Stimulated activated naive CD8-positive, alpha-beta T cell treated with anti-CD3 and anti-CD28 coated beads, Interleukin-15, Interleukin-2, amounts not matched to agents 100 ng/mL and 50 ng/mL, for 24 hours (primary cell): Measurements from ENCODE around the gene ICOSLG.
"Not testable (repeated sequence)": the region's sequence is repeated elsewhere in the genome, so short reads cannot be mapped to it uniquely, and the experiment has no call there.

Source experiments
- H3K27ac Mint-ChIP-seq: one replicate; pipeline ENCODE4 v1.8.0; 2021; ENCODE audit warnings: mild to moderate bottlenecking, mixed read lengths
- H3K27me3 Mint-ChIP-seq: one replicate; pipeline ENCODE4 v1.8.0; 2021; ENCODE audit warnings: mixed read lengths
- H3K36me3 Mint-ChIP-seq: one replicate; pipeline ENCODE4 v1.8.0; 2021; ENCODE audit warnings: low read depth, mixed read lengths
- H3K4me1 Mint-ChIP-seq: one replicate; pipeline ENCODE4 v1.8.0; 2021; ENCODE audit warnings: low read depth, mixed read lengths
- H3K4me3 Mint-ChIP-seq: one replicate; pipeline ENCODE4 v1.8.0; 2021; ENCODE audit warnings: mild to moderate bottlenecking, mixed read lengths
- H3K9me3 Mint-ChIP-seq: one replicate; pipeline ENCODE4 v1.8.0; 2021; ENCODE audit warnings: mixed read lengths

The ICOSLG gene

GRCh38 chr21:44184862-44185261 lies 55.9 kb downstream of the ICOSLG start:
- H3K27me3 Mint-ChIP-seq, H3K9me3 Mint-ChIP-seq, H3K27ac Mint-ChIP-seq, H3K36me3 Mint-ChIP-seq, H3K4me1 Mint-ChIP-seq, H3K4me3 Mint-ChIP-seq: not testable (repeated sequence)

- H3K4me3 Mint-ChIP-seq, H3K4me1 Mint-ChIP-seq, H3K27me3 Mint-ChIP-seq, H3K9me3 Mint-ChIP-seq, H3K27ac Mint-ChIP-seq, H3K36me3 Mint-ChIP-seq: not testable (repeated sequence)
These were observed 58.5 kb downstream of the ICOSLG start for GRCh38 chr21:44182202-44182601.

DNA sequence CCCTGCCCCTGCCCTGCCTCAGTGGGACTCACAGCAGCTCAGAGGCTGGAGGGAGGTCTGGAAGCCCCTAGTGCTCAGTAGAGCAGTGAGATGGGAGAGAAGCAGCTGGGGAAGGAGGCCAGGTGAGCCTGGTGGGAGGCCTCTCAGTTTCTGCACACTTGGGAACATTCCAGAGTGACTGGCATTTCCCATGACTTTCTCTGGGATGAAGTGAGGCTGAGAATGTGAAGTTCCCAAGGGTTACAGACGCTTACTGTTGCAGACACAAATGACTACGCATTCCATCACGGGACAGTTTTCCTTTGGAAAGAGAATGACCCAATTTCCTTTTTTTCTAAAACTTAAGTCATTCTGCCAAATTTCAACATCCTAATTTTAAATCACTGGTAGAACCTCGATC lies 59.2 kb downstream of the ICOSLG start:
- H3K4me1 Mint-ChIP-seq, H3K9me3 Mint-ChIP-seq, H3K4me3 Mint-ChIP-seq, H3K36me3 Mint-ChIP-seq, H3K27ac Mint-ChIP-seq, H3K27me3 Mint-ChIP-seq: not testable (repeated sequence)

GRCh38 chr21:44176127-44176526 lies 64.6 kb downstream of the ICOSLG start:
- not testable (repeated sequence) for H3K27me3 Mint-ChIP-seq, H3K9me3 Mint-ChIP-seq

DNA sequence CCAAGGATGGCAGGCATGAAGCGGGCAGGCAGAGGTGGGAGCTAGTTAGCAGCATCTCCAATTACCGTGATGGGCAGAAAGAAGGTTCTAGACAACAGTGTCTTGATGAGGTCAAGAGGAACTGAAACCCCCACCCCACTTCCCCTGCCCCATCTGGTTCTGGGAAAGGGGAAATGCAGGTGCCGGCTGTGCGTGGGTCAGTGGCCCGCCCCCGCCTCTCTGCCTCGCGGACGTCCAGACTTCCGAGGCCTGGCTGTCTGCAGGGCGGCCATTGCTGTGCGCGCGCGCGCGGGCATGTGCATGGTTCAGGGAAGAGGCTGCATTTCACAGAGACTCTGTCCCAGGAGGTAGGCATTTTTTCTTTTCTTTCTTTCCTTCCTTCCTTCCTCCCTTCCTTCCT lies 65.6 kb downstream of the ICOSLG start:
- H3K36me3 Mint-ChIP-seq, H3K27me3 Mint-ChIP-seq, H3K9me3 Mint-ChIP-seq, H3K4me1 Mint-ChIP-seq, H3K27ac Mint-ChIP-seq, H3K4me3 Mint-ChIP-seq: not testable (repeated sequence)

More at GRCh38 chr21:44176127-44176526, 64.6 kb downstream of the ICOSLG start:
- H3K4me3 Mint-ChIP-seq, H3K36me3 Mint-ChIP-seq, H3K27ac Mint-ChIP-seq, H3K4me1 Mint-ChIP-seq: not testable (repeated sequence)
